Stimulated activated CD8-positive, alpha-beta memory T cell treated with anti-CD3 and anti-CD28 coated beads, Interleukin-2, amount 100 ng/mL, for 1 hour (primary cell): ENCODE results near the gene TEAD1.

Source experiments
- DNase-seq, 2 donors: peaks; one replicate each; pipeline ENCODE4 v3.0.0-alpha.2; 2020; ENCODE audit warnings: low read depth in 2 of 2

Gene TEAD1

DNA sequence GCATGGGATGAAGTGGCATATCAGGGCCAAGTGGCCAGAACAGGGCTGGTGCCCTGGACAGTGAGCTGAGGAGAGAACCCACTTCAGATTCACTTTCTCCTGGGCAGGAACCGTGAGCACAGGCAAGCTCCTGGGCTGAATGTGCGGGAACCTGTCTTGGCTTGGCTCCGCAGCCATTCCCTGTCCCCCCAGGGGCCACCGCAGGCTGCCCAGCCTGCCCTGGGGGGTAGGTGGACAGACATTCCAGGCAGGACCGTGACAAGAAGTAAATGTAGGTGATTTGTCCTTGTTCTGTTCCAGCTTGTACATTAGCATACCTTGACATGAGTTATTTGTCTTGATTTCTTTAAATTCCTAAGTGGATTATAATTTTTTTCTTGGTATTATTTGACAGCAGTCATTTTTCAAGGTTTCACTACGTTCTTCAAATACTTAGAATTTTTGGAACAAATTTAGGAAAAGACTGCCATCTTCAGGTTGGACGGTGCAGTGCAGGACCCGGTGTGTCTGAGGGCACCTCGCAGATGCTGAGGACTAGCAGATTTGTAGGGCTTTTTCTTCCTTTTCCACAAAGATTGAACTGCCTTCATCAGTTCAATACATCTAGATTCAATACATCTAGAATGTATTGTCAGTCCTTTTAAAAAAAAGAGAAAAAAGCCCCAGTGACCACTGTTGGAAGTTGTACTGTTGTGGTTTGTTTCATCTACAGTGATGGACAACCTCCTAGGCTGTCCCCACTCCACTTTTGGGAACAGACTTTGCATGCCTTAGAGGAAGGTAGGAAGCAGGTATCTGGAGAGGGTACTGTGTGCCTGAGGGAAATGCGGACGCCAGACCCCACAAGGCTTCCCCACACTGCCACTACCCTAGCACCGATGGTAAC is 219.8 kb downstream of the TEAD1 start:
- peak; percentile 5 to 12 for DNase-seq

DNA sequence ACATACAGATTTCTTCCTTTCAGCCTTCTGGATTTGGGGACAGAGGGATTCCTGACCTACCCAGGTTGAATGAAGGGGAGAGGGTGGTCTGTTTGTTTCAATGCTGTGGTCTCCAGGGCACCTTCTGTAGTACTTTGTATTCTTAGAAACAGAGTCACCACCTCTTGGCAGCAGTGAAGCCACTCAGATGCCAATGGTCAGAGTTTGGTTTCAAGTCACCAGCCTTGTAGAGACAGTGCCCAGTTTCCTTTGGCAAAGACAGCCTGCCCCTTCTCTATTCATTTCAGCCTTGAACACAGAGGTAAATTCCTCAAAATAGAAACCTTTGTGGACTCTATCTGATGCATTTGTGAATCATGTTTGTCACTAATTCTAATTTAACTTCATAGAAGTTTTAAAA is 223.2 kb downstream of the TEAD1 start:
- no peak for DNase-seq

DNA sequence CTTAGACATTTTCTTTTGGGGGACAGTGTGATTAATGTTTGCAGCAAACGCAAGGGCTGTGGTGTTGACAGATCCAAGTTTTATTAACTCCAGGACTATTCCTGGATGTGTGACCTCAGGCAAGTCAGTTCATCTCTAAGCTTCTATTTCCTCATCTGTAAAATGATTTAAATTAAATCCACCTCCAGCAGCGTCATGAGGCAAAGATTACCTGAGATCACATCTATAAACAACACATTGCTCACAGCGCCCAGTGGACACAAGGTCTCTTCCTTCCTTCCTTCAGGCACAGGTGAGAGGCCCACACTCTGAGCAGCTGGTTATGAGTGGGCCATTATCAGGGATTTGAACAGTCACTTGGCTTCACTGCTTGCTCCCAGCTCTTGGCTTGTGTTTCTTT is 223.6 kb downstream of the TEAD1 start:
- no peak for DNase-seq

DNA sequence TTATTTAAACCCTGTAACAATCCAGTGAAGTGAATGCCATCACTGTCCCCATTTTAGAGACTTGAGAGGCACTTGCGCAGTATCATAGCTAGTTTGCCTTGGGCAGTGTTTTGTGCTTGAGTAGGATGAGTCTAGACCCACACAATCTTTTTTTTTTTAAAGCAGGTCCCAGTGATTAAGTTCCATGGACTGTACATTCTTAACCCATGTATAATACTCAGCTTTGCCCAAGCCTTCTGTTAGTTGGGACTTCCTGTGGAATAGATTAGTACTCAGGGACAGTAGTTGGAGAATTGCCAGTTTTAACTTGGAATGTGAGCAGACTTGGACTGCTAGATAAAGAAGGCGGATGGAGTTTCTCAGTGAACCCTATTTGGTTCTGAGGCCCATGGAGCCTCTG is 226.3 kb downstream of the TEAD1 start:
- DNase-seq = no peak

DNA sequence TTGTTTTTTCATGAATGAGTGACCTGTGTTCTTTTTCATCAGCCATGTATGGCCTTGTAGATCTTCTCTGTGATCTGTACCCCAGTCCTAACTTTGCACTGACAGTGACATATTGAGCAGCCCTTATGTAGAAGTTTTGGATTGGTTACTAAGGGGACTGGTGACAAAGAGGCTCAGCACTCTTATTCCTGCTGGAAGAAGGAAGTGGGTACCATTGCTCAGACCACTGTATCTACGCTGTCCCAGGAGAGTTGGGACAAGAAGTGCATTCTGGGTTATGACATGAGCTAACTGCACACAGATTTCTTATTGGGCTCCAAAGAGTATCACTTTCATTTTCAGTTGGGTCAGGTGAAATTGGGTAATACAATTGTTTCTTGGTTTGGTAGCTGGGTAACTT is 227.1 kb downstream of the TEAD1 start:
- DNase-seq = no peak

DNA sequence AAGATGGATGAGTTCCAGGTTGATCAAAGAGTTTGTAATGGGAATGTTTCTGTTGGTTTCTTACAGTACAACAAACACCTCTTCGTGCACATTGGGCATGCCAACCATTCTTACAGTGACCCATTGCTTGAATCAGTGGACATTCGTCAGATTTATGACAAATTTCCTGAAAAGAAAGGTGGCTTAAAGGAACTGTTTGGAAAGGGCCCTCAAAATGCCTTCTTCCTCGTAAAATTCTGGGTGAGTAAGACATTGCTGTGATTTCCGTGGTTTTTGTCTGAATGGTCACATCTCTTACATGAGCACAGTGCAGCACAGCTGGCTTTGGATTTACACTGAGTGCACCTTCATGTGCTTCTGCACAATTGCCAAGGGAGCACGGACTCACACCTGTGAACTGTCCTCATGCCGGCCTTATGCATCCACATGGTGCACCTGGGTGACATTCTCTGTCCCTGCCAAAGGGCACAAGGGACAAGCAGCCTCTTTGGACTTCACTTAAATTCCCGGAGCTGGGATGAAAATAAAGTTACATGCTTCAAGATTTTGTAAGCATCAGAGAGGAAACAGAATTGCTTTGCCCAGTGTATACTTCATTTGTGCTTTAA is 227.8 kb downstream of the TEAD1 start:
- no peak for DNase-seq

DNA sequence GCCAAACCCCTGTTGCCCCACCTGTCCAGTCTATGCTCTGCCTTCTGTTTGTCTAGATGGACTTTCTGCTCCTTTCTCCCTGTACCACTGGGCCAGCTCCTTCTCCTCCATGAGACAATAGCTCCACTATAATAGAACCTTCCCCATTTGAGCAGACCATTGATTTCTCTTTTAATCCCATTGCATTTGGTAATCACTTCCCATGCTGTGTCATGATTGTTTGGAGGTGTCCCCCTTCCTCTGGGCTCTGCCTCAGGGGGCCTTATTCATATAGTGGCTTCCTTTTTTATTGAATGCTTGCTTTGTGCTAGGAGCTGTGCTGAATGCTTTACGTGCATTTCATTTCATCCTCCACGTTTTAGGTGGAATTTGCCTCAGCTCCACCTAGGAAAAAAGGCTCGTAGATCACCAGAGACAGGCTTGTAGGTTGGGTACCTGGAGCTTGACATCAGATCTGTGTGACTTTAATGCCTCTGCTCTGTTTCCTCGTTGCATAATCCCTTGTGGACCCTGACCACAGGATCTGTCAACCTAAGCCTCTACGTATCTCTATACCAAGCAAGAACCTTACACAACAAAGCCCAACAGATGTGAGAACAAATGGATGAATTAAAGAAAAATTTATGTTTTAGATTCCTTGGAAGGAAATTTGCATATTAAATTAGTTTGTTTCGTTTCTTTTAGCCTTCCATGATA is 228.7 kb downstream of the TEAD1 start:
- no peak for DNase-seq

DNA sequence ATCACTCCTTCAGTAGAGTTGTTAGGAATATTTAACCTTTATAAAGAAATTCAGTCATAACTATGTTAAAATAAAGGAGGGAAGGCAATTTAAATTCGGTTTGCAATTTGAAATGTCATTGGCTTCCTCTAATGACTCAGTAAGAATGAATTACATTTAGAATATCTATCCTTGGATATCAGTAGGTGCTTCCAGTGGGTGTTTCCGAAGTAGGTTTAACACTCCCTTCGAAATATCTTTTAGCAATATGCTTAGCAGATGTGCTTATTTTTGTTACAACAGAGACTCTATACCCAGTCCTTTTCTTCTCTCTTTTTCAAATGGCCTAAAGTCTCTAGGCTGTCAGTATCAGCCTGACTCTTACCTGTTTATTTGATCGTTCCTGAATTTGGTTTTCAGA is 231.2 kb downstream of the TEAD1 start:
- no peak for DNase-seq

DNA sequence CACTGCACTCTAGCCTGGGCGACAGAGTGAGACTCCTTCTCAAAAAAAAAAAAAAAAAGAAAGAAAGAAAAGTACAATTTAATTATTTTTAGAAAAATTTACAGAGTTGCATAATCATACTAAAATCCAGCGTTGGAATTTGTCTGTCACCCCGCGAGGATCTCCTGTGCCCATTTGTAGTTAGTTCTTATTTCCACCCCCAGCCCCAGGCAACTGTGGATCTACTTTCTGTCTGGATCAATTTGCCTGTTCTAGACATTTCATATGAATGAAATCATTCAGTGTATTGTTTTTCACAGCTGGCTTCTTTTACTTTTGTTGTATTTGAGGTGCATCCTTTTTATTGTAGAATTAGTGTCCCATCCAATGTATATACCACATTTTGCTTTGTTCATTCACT is 232.3 kb downstream of the TEAD1 start:
- no peak for DNase-seq

DNA sequence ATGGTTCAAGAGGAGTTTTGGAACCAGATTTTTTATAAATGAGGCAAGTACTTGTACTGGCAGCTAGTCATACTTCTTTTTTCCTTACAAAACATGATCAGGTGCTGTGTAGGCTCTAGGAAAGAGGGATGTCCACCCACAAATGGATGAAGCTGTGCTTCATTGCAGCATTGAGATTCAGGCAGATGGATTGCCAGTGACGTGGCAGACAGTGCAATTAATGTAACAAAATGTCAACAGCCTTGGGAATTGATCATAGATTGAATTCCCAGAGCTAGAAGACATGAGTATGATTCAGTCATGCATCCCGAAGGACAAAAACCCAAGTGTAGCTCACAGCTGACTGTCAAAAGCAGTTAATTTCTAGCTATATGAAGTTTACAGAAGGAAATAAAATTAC is 235.7 kb downstream of the TEAD1 start:
- no peak for DNase-seq

DNA sequence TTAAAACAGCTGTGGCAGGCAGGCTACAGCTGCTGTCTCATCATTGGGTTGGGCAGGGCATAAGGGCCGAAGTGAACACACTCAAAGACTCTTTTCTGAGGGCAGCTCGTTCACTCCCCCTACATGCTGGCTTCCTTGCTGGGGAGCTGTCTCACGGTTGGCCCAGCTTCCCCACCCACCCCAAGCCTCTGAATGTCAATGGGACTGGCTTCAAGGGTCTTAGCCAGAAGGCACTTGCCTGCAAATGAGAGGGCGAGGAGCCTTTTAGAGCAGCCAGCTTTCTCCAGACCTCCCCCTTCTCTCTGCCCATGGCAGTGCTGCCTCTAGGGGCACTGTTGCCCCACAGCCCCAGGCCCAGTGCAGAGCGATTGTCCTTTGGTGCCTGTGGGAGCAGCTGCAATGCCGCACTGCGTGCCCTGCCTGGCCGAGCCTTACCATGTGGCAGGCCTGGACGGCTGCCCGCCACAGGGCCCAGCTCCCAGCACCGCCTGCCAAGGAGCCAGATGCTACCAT is 240.2 kb downstream of the TEAD1 start:
- no peak for DNase-seq

DNA sequence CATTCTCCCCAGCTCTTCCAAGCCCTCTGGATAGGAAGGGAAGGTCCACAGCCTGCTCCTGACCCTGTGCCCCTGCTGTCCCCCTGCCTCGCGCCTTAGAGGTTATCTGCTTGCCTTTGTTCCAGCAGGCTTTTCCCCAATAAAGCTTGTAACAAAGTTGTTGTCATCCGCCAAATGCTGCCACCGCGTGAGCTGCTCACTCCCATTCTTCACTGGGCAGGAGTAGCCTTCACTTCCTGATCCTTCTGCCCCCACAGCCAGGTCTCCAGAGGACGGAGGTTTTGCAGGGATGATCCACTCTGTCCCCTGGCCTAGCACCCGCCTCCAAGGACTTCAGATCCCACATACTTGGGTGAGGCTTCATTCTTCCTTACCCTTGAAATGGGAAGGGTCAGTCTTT is 240.9 kb downstream of the TEAD1 start:
- DNase-seq = no peak

DNA sequence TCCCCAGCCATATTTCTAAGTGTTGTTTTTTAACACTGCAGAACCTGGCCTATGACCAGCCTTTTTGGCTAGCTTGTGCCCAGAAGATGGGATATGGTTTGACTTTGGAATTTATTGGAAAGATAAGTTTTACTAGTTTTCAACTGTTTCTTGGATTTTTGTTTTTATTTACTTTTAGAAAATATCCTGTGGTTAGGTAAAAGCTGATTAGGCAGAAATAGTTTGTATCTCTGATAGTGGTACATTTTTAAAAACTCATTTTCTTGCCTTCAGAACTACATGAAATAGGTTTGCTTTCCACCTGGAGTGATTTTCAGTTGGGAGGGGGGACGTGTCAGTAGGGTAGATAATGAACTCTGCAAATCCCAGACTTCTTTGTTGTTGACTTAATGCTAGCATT is 243.6 kb downstream of the TEAD1 start:
- DNase-seq = no peak

DNA sequence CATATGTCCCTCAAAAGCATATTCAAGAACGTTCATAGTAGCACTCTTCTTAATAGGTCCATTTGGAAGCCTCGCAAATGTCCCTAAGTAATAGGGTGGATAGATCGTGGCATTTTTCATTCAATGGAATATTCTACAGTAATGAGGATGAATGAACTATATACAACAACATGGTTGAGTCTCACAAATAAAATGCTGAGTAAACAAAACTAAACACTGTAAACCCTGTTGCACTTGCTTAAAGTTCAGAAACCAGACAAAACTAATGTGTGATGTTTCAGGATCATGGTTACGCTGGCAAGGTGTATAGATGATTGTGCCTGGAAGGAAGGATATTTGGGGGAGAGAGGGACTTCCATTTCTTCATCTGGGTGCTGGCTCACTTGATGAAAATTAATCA is 244.4 kb downstream of the TEAD1 start:
- DNase-seq = no peak

DNA sequence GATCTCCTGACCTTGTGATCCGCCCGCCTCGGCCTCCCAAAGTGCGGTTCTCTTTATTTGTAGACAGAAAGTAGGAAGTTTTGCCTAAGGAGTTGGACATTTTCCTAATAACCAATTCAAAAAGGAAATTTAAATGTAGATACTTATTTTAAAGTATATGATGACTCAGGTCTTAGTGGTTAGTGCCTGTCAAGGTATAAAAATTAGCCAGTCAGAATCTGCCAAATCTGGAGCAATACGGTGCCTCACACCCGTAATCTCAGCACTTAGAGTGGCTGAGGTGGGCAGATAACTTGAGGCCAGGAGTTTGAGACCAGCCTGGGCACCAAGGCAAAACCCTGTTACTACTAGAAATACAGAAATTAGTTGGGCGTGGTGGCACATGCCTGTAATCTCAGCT is 248.2 kb downstream of the TEAD1 start:
- no peak for DNase-seq

DNA sequence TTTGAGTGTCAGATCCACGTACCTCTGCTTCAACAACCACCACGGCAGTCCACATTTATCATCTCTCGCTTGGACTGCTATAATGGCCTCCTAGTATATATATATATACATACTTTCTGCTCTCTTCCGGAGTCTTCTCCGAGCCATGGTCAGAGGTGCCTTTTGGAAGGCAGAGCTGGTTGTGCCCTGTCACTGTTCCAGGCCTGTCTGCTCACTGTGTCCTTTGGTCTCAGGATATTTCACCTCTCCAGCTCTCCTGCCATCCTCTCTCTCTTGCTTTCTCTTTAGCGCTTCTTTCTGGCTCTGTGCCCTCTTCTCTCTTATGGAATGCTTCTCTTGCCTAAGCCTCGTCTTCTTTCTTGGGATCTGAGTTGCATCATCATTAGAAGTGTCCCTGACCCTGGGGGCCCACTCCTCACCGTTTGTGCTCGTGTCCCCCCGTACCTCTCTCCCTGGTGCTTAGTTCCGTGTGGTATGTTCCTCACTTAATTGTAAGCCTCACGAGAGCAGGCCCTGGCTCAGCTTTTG is 248.8 kb downstream of the TEAD1 start:
- DNase-seq = no peak

DNA sequence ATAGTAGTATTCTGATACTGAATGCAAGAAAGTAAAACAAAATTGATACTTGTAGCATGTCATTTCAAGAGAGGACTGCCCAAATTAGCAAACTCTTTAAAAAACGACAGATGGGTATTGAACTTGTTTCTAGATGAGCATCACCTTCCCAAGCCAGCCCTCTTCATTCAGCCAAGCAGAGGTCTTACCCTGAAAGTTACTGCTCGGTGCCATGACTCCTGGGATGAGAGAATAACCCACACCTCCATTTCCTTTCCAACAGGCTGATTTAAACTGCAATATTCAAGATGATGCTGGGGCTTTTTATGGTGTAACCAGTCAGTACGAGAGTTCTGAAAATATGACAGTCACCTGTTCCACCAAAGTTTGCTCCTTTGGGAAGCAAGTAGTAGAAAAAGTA is 250.4 kb downstream of the TEAD1 start:
- no peak for DNase-seq

DNA sequence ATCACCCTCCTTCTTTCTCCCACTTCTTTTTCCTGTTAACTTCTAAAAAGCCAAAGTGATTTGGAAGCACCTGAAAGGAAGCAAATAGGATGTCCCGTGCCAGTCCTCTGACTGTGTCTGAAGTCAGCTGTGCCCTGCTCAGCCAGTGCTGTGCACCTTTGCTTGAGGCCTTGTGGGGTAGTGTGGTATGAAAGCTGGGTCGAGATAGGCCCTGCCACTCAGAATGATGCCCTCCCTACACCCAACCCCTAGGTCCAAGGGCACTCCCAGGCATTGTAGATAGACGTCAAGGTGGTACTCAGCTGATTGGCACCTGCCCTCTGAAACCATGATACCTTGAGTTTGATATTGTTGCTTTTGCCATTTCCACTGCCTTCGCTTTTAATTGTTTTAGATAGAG is 251.3 kb downstream of the TEAD1 start:
- no peak for DNase-seq

DNA sequence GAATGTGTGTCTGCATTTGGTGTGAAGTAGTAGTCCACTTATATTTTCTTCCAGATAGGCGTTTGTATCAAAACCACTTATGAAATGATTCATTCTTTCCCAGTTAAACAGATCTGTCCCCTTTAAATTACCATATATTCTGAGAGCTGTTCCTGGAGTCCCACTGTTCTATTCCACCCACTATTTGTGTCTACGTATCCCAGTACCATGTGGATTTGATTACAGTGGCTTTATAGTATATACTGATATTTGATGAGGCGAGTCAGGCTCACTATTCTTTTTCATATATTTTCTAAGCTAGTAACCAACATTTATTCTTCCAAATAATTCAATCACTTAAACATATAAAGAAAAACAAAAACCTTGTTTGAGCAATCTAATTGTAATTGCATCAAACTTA is 253.0 kb downstream of the TEAD1 start:
- DNase-seq = no peak

DNA sequence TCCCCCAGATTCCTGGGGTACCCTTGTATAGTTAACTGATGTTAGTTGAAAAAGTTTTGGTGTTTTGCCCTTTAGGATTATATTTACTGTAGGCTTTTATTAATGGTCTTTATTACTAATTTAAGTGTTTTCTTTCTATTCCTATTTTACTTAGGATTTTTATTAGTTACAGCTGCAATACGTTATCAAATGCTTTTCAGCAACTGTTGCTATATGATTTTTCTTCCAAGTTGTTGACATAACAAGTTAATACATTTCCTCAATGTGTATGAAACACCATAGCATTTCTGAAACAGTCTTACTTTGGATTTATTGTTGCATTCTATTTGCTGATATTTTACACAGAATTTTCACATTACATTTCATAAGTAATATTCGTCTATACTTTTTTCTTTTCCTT is 253.7 kb downstream of the TEAD1 start:
- DNase-seq = no peak

DNA sequence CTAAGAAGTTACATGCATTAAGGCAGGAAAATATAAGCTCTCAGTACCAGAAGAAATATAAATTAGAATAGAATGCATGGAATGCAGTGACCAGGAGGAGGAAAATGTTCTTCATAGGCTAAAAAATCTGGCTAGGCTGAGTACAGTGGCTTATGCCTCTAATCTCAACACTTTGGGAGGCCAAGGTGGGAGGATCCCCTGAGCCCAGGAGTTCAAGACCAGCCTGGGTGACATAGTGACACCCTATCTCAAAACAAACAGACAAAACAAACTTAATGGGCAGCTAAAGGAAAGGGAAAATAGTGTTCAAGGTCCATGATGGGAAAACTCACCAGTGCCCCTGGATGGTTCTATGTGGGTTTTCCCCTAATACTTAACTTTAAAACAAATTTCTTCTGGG is 256.6 kb downstream of the TEAD1 start:
- DNase-seq = no peak

DNA sequence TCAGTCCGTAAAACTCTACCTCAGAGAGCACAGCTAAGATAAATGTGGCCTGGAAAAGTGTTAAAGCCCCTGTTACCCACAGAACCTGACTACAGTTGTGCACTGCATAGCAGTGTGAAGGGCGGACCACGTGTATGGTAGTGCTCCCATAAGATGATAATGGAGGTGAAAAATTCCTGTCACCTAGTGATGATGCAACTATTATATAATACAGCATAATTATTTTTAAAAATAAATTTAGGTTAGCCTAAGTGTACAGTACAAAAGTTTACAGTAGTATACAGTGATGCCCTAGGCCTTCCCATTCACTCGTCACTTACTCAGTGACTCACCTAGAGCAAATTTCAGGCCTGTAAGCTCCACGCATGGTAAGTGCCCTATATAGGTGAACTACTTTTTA is 258.3 kb downstream of the TEAD1 start:
- no peak for DNase-seq

DNA sequence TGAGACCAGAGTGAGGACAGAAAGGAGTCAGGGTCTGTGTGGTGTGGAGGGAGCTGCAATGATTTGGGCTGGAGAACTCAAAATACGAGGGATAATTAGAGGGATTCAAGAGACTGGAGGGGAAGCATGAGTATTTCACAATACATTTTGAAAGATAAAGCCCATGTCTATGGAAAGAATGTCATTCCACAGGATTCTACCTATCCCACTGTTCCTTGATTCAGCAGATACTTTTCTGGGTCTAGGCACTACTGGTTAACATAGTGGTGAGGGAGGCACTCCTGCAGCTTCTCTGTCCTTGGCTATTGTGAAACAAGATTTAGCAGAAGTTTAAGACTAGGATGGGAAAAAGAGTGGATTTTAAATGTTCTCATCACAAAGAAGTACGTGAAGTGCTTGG is 262.0 kb downstream of the TEAD1 start:
- DNase-seq = no peak
